NCI-H2107 (cell line): Measurements from ENCODE around the gene SDF2L1.
"Not testable (repeated sequence)": the region's sequence is repeated elsewhere in the genome, so short reads cannot be mapped to it uniquely, and the experiment has no call there.

Source experiments
- DNase-seq: peaks from one replicate; lab custom pipeline; 2025; lab: John Stamatoyannopoulos, UW

SDF2L1 gene, protein sequence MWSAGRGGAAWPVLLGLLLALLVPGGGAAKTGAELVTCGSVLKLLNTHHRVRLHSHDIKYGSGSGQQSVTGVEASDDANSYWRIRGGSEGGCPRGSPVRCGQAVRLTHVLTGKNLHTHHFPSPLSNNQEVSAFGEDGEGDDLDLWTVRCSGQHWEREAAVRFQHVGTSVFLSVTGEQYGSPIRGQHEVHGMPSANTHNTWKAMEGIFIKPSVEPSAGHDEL

DNA sequence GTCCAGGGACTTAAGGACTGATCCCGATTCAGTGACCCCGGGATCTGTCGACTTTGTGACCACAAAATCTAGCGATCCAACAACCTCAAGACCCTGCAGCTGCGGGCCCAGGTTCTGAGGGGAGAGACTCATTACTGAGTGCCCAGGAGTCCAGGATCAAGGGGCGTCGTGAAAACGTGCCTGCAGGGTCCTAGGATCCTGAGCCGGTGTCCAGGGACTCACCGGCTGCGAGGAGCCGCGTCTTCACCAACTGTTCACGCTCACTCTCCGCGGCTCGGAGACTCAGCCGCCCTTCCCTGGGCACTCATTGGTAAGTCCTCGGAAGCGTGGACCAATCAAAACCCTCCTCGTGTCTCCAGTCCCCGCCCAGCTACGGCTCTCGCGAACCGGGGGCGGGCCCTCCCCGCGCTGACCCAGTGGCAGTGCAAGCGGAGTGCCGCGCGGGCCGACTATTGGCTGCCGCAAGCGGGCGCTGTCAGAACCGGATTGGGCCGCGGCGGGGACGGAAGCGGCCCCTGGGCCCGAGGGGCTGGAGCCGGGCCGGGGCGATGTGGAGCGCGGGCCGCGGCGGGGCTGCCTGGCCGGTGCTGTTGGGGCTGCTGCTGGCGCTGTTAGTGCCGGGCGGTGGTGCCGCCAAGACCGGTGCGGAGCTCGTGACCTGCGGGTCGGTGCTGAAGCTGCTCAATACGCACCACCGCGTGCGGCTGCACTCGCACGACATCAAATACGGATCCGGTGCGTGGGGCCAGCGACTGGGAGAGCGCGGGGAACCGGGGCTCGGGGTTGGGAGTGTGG lies at the start of gene SDF2L1:
TSS of gene SDF2L1 (plus strand) at position 514 of the 795 bp plus-strand sequence. CDS start at position 549, 35 bp downstream.
- peak; percentile 87 for DNase-seq

DNA sequence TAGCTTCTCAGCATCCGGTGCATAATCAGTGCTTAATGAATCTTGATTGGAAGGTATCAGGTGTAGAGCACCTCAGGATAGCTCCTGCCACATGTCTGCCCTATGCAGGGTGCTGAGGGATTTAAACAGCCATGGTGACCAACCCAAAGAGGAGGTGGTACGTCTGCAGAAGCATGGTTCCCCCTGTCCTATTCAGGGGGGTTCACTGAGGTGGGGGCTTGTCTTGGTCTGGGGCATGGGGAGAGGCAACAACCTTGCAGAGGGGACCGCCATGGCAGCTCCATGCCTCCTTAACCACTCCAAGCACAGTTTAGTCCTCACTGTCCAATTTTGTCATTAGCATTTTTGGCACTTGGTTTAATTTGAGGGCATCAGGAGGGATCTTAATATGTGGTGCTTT lies 49.7 kb upstream of the SDF2L1 start:
- DNase-seq, result no peak

DNA sequence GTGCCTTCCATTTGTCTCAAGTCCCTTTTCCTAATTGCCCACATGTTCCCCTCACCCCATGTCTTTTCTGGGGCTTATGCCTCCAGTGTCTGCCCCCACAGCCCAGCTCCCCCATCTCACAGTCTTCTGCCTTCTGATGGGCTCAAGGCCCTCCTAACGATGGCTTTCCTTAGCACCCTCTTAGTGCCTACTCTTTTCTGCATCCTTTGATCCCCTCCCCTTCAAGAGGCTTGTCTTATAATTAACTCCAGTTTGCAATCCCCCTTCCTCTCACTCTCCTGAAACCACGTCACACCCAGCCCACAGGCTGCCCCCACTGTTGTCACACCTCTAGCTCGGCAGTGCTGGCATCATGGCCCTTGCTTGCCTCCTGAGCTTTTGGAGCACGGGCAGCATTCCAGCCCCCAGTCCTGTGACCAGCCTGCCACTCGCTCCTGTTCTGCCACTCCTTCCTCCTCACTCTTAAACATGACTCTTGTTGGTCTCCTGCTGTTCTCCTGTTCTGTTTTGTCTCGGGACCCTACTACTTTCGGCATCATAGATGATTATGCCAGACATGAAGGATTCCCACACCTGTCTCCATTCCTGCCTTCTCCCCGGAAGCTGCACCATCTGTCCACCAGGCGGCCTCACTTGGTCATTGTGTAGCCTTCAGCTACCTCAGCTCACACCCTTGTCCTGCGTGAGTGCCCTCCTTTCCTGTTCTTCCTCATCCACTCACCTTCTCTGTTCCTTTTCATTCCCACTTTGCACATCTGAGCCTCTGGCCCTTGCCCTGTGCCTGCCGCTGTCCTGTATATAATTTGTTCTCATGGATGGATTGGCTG lies 48.5 kb upstream of the SDF2L1 start:
- no peak for DNase-seq

DNA sequence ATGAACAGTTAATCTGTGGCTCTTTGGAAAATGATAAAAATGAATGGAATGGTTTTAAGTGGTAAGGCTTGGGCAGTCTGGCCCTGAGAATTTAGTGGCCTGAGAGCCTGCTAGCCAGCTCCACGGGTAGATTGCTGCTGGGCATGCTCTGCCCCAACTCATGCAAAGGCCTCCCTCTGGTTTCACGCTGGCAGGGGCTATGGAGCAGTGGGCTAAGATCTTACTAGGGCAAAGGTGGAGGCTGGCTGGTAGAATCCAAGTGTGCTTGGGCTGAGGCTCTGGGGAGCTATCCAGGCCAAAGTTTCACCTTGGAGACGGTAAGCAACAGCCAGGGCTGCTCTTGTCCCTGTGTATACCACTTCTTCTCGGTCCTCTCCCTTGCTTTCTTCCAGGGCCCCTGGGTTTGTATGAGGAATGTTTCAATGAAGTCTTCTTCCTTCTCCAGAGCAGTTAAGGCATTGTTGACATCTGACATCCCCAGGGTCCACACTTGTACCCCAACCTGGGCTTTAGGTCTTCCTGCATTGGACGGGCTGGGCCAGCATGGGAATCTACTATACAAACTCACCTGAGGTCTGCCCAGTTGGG lies 47.1 kb upstream of the SDF2L1 start:
- no peak for DNase-seq

DNA sequence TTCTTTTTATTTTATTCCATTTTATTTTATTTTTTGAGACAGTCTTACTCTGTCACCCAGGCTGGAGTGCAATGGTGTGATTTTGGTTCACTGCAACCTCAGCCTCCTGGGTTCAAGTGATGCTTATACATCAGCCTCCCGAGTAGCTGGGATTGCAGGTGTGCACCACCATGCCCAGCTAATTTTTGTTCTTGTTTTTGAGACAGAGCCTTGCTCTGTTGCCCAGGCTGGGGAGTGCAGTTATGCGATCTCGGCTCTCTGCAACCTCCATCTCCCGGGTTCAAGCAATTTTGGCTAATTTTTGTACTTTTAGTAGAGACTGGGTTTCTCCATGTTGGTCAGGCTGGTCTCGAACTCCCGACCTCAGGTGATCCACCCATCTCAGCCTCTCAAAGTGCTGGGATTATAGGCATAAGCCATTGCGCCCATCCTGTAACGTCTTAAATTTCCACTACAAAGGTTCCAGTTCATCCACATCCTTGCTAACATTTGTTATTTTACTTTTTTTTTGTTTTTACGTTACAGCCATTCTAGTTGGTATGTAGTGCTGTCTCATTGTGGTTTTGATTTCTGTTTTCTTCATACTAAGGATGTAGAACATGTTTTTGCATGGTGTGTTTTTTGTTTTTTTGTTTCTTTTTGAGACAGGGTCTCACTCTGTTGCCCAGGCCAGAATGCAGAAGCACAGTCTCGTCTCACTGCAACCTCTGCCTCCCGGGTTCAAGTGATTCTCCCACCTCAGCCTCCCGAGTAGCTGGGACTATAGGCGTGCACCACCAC lies 45.6 kb upstream of the SDF2L1 start:
- not testable (repeated sequence) for DNase-seq

DNA sequence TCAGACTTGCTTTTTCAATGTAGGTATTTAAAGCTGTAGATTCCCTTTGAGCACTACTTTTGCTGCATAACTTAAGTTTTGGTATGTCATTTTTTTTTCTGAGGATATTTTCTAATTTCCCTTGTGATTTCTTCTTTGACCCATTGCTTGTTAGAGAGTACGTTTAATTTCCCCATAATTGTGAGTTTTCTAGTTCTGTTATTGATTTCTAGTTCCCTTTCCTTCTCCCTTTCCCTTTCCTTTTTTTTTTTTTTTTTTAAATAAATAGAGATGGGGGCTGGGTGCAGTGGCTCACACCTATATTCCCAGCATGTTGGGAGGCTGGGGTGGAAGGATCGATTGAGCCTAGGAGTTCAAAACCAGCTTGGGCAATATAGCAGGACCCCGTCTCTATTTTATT lies 43.8 kb upstream of the SDF2L1 start:
- no peak for DNase-seq

DNA sequence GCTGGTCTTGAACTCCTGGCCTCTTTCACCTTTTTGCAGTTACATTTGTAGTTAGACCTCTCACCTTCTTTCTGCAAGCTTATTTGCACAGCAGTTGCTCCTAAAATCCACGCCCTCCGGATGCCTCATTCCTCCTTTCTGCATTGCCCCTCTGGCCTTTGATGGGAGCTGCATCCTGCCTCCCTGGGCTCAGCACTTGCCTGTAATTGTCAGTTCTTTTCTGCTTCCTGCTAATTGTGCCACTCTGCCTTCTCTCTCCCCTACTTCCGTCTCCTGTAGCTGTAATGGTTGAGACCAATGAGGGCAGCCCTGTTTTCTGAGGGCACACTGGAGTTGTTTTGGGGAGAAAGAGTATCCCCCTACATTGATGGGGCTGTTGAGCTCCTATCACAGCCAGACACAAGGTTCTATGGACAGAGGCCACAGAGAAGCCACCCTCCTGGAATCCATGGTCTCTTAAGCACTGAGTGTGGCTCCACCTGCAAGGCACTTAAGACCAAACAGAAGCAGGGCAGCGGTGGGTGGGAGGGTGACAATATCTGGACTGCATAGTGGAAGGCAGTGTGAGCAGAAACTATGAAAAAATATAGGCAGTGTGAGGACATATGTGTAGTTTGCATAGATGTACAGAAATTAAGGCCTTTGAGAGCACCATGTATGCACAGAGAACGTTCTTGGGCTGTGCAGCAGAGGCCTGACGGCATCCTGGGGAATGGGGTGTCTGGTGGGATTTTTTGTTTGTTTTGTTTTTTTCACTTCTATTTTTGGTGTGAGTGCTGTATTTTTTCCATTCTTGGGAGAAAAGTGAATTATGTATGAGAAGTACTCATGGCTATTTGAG lies 42.8 kb upstream of the SDF2L1 start:
- no peak for DNase-seq

DNA sequence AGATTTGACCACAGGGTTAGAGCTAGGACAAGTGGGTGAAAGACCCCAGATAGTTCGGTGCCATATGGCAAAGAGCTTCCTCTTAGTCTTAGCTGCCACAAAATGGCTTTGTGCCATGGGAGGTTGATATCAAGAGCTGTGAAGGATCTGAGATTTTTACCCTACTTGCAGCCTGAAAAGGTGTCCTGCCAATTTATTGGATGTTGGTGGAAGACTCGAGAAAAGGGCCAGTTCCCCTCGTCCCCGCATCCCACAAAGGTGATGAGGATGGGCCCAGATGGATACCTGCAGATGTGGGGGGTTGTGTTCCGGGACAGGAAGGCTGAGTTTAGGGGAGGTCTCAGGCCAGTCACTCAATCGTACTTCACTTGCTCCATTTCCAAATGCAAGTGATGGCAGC lies 39.5 kb upstream of the SDF2L1 start:
- DNase-seq, result no peak

DNA sequence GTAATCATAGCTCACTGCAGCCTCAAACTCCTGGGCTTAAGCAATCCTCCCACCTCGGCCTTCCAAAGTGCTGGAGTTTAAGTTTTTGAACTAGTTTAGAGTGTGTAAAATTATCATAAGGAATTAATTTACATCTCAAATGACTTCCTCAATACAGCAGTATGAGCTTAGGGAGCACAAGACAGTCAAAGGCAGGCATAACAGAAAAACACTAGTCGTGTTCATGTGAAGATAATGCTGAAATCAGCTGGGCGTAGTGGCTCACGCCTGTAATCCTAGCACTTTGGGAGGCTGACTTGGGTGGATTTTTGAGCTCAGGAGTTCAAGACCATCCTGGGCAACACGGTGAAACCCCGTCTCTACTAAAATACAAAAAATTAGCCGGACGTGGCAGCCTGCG lies 38.1 kb upstream of the SDF2L1 start:
- DNase-seq, result no peak

DNA sequence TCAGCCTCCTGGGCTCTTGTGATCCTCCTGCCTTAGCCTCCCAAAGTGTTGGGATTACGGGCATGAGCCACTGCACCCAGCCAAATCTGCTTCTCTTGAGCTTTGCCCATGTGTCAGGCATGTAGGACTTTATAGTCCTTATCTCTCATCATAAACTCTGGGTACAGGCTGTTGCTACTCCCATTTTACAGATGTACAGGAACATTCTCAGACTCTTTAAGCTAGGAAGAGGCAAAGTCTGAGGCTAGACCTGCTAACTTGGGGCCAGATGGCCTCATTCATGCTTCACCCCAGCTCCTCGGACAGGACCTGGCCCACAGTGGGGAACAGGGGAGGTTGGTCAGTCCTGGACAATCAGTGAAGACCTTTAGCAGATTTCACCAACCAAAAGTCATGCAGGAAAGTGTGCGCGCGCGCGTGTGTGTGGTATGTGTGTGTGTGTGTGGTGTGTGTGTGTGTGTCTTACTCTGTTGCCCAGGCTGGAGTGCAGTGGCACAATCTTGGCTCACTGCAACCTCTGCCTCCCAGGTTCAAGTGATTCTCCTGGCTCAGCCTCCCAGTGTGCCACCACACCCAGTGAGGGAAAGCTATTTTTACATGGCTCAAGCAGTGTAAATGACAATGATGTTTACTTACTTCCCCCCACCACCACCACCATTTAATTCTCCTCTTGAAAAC lies 36.1 kb upstream of the SDF2L1 start:
- DNase-seq, result no peak

DNA sequence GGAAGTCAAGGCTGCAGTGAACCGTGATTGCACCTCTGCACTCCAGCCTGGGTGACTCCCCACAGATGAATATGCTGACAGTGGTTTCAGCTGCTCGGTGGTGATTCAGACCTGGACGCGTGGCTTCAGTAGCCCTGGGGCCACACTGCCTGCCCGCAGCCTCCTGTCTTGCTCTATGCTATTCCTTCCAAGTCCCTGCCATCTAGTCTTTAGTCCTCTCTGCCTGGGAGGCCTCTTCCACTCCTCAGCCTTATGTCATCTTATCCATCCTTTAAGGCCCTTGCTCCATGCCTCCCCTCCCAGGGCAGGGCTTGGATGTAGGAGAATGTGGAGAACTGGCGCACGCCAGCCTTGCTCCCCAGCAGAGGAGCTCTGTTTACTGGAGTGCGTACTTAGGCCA lies 35.3 kb upstream of the SDF2L1 start:
- DNase-seq, result no peak

DNA sequence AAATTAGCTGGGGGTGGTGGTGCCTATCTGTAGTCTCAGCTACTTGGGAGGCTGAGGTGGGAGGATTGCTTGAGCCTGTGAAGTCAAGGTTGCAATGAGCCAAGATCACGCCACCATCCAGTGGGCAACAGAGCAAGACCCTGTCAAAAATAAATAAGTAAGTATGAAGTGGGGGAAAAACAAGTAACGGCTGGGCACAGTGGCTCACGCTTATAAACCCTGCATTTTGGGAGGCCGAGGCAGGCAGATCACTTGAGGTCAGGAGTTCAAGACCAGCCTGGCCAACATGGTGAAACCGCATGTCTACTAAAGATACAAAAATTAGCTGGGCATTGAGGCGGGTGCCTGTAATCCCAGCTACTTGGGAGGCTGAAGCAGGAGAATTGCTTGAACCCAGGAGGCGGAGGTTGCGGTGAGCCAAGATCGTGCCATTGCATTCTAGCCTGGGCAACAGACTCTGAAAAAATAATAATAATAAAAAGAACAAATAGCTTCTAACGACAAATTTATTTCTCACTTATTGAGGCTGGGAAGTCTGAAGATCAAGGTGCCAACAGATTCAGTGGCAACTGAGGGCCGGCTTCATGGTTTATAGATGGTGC lies 32.4 kb upstream of the SDF2L1 start:
- DNase-seq, result not testable (repeated sequence)

DNA sequence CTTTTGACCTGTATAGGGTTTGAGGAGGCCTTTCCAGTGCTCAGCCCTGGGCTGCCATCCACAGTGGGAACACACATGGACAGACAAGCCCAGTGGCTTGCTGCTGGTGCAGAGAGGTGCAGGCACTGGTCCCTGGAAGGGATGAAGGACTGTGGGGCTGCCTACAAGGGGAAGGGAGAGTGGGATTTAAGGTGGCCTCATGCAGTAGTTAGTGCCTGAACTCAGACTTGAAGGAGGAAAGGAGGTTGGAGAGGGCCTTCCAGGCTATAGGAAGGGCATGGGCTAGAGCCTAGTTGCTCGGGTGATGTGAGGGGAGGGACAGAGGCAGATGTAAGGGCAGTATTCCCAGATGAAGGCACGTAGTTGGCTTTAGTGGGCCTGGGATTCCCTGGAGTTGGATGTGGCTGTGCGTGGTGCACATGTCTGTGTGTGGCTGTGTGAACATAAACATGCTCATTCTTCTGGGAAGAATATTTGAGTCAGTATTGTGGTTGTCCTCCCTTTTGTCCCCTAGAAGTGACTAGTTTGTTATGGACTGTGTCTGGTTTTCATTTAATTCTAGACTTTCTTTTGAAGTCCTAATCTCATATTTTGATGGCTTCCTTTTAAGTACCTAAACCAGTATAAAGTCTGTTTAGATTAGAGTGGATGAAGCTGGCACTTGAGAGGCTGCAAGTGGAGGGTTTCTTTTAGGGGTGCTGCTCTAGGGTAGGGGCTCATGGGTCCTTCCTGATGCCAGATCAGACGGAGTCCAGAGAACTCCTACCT lies 30.7 kb upstream of the SDF2L1 start:
- no peak for DNase-seq

DNA sequence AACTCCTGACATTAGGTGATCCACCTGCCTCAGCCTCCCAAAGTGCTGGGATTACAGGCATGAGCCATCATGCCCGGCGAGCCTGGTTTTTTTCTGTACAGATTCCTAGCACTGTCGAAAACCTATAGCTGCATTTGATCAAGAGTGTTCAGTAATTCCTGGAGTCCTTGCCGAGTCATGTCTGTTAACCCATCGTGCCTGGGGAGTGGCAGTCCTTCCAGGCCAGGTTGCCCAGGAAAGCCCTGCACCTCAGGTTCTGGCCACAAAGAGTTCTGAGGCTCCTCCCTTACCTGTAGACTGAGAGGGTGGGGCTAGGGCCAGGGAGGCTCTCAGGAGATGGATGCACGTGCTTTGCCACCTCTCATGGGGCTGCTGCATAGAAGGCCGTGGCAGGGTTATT lies 29.2 kb upstream of the SDF2L1 start:
- DNase-seq, result no peak

DNA sequence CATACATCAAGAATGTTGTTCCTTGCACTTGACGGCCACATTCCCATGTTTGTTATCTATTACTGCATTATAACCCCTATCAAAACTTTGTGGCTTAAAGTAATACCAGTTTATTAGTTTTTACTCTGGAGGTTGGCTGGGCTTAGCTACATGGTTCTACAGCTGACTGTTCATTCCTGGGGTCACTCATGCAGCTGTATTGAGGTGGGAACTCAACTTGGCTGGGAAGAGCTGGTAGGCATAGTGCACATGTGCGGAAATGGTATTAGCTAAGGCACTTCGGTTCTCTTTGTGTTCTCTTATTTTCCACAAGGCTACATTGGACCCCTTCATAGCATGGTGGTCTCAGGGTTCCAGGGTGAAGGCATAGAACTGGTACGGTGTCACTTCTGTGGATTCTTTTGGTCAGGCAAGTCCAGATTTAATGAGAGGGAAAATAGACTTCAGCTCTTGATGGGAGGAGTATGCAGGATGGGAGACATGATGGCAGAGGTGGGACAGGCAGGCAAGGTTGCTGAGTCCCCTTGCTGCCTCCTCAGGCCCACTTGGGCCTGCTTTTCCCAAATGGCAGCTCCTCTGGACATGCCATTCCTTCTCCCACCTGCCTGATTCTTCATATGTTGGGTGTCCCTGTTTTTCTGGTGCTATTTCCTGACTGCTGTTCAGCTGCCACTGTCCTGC lies 28.4 kb upstream of the SDF2L1 start:
- DNase-seq, result no peak

DNA sequence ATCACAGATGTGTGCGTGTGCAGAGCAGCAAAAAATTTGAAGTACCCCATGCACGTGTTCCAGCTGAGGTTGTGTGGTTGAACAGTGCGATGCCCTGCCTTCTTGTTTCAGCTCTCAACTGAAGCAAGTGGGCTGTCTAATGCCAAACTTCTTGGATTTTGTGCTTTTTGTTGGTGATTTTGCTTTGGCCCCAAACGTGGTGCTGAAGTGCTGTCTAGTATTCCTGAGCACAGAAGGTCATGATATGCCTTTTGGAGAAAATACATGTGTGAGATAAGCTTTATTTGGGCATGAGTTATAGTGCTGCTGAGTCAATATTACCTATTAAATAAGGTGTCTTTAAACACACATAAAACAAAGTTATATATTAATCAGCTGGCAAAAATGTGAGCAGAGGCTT lies 26.4 kb upstream of the SDF2L1 start:
- no peak for DNase-seq

DNA sequence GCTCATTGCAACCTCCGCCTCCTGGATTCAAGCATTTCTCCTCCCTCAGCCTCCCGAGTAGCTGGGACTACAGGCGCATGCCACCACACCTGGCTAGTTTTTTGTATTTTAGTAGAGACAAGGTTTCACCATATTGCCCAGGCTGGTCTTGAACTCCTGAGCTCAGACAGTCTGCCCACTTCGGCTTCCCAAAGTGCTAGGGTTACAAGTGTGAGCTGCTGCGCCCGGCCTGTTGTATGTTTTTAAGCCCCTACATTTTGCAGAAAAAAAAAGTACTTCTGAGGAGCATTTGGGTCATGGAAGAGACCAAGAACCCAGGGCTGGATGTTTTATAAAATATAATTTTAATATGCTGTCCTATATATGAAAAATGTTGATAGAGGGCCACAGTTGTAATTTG lies 24.8 kb upstream of the SDF2L1 start:
- DNase-seq, result not testable (repeated sequence)

DNA sequence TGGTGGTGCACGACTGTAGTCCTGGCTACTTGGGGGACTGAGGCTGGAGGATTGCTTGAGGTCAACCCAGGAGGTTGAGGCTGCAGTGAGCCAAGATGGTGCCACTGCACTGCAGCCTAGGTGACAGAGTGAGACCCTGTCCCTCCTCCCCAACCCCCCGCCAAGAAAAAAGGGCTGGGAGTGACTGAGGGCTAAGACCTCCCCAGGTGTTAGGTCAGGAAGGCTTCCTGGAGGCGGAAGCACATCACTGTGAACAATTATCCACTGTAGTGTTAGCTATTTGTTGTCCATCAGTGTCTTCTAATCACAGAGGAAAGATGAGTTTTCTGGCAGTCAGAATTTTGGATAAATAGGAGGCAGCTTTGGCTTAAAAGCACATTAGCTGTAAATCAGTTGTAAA lies 21.1 kb upstream of the SDF2L1 start:
- no peak for DNase-seq
